GM12878 (cell line): ENCODE measurements around the gene MARCHF10. TPM values are rescaled to one million over a fixed set of nuclear protein-coding genes. Genes with fewer than 3 reads are reported as not detected.
A peak's percentile ranks its signal among the peaks of the same experiment; 100 is the strongest.

Experiments used
- ATAC-seq: fragments of 200-7000 bp; cut with Tn5 transposase; 3 replicates; pipeline ENCODE4 v1.9.1; 2020; ENCODE audit warnings: mild to moderate bottlenecking, moderate library complexity
- BruUV-seq: library from RNA; stranded (reverse); fragments of 400-500 nt; replicated peaks from 2 replicates; lab custom pipeline; 2021; lab: Mats Ljungman, UMichigan
- CTCF ChIA-PET: fragments of 300-600 bp; sonication (Branson Sonifier 250); formaldehyde crosslinking; extraction: SDS; loops from one replicate; lab custom pipeline; 2021; ENCODE audit warnings: inconsistent platforms; lab: Yijun Ruan, JAX
- POLR2A ChIA-PET: fragments of 350-600 bp; formaldehyde crosslinking; extraction: SDS; loops from one replicate; lab custom pipeline; 2021; ENCODE audit warnings: inconsistent platforms; lab: Charles Lee
- RAD21 ChIA-PET: fragments of 300-600 bp; sonication (Branson Sonifier 250); formaldehyde crosslinking; loops from one replicate; lab custom pipeline; 2023; ENCODE audit warnings: antibody characterized with exemption; ENCODE audit not compliant: unreplicated experiment; lab: Charles Lee
- SMC1A ChIA-PET: fragments of 300-600 bp; sonication (Branson Sonifier 250); formaldehyde crosslinking; loops from one replicate; lab custom pipeline; 2023; ENCODE audit not compliant: unreplicated experiment, uncharacterized antibody; lab: Charles Lee
- DNase-seq: peaks from one replicate; pipeline ENCODE4 v3.0.0-alpha.2; 2011; ENCODE audit warnings: low read depth, low spot score
- FAIRE-seq: peaks from 3 replicates; lab custom pipeline; 2011; peaks lifted over from hg19 to GRCh38; lab: Jason Lieb, UNC
- H2AFZ ChIP-seq: 2 replicates; pipeline ENCODE4 v1.6.0; 2011; ENCODE audit warnings: low read depth, low read length, control low read depth; ENCODE audit not compliant: control insufficient read depth
- H3K27ac ChIP-seq: 2 replicates; pipeline ENCODE4 v1.5.1; 2011; ENCODE audit warnings: control low read depth; ENCODE audit not compliant: control insufficient read depth, insufficient read depth
- H3K27me3 ChIP-seq, 2 experiments: replicated peaks in 1 of 2; 2 replicates each; pipeline versions ENCODE4 v1.6.0 to v1.6.1; 2011; ENCODE audit warnings: low read length in 1 of 2; ENCODE audit not compliant: control insufficient read depth in 2 of 2, insufficient read depth in 2 of 2
- H3K36me3 ChIP-seq, 2 experiments: 2 replicates each; pipeline ENCODE4 v1.5.1; 2011; ENCODE audit warnings: low read length in 1 of 2; ENCODE audit not compliant: control insufficient read depth in 2 of 2, insufficient read depth in 2 of 2
- H3K4me1 ChIP-seq: 2 replicates; pipeline ENCODE4 v1.6.1; 2011; ENCODE audit warnings: mild to moderate bottlenecking, low read length, moderate library complexity, mixed read lengths; ENCODE audit not compliant: control insufficient read depth, insufficient read depth
- H3K4me2 ChIP-seq: 2 replicates; pipeline ENCODE4 v1.6.0; 2011; ENCODE audit warnings: control low read depth; ENCODE audit not compliant: control insufficient read depth, insufficient read depth
- H3K4me3 ChIP-seq: fragments of 200-600 bp; sonication (generic); 2 replicates; pipeline ENCODE4 v1.5.1; 2016
- H3K79me2 ChIP-seq: 2 replicates; pipeline ENCODE4 v1.6.0; 2011; ENCODE audit warnings: low read length; ENCODE audit not compliant: control insufficient read depth, insufficient read depth
- H3K9ac ChIP-seq: 2 replicates; pipeline ENCODE4 v1.8.0; 2011; ENCODE audit warnings: low read length, control low read depth, mixed read lengths; ENCODE audit not compliant: control insufficient read depth, insufficient read depth
- H3K9me3 ChIP-seq: replicated peaks from 3 replicates; pipeline ENCODE4 v1.5.1; 2011; ENCODE audit warnings: mild to moderate bottlenecking, low read length; ENCODE audit not compliant: control insufficient read depth, insufficient read depth
- H4K20me1 ChIP-seq: 2 replicates; pipeline ENCODE4 v1.6.0; 2011; ENCODE audit not compliant: control insufficient read depth, insufficient read depth
- E2F8 ChIP-seq: fragments of 450-650 bp; IDR thresholded peaks from 2 replicates; pipeline ENCODE4 v1.6.1; 2018; ENCODE audit warnings: mild to moderate bottlenecking, low read depth, moderate library complexity; ENCODE audit not compliant: partially characterized antibody
- ETV6 ChIP-seq, 2 experiments: fragments of 450-650 bp in 1 of 2; IDR thresholded peaks in 1 of 2; conservative IDR thresholded peaks in 1 of 2; 2 replicates each; pipeline ENCODE4 v1.6.1; 2014; ENCODE audit warnings: antibody characterized with exemption in 1 of 2, borderline replicate concordance in 1 of 2, low read depth in 1 of 2, mild to moderate bottlenecking in 1 of 2, moderate library complexity in 1 of 2
- STAT3 ChIP-seq: IDR thresholded peaks from 2 replicates; pipeline ENCODE4 v1.6.1; 2011; ENCODE audit warnings: low read depth, low read length, improper control_type of control experiment
- WGBS: methylation state at CpG from one replicate; pipeline ENCODE4 v1.1.6; 2016; ENCODE audit warnings: low lambda C conversion rate; ENCODE audit not compliant: insufficient replicate concordance, insufficient coverage; ENCODE audit errors: missing lambda C conversion rate; 5-methylcytosine and 5-hydroxymethylcytosine counted together
- in situ Hi-C: fragments of 300-500 bp; cut with MboI; formaldehyde crosslinking; loops from 9 replicates; pipeline ENCODE4 v1.14.3; 2018; ENCODE audit warnings: mixed read lengths
- intact Hi-C: fragments of 100-400 bp; cut with micrococcal nuclease; formaldehyde crosslinking; loops from one replicate; pipeline ENCODE4 v1.14.2; 2022; ENCODE audit not compliant: unreplicated experiment
- polyA plus RNA-seq, 11 experiments: library from polyadenylated mRNA; depleted of rRNA in 4 of 11; unstranded in 6 of 11; stranded (reverse) in 5 of 11; fragments of >200 nt; fragmentation: Nextera tagmentation in 4 of 11; fragmentation: Illumina TruSeq in 1 of 11; extraction: Ambion mirVana in 4 of 11; extraction: Trizol in 1 of 11; gene quantifications; 1 replicate in 1 of 11; 2 replicates in 10 of 11; pipeline versions ENCODE4 v1.2.1 to v1.2.3, GENCODE V29; 2011 to 2016; ENCODE audit warnings: inconsistent platforms in 2 of 11, missing spikeins in 2 of 11, low read depth in 1 of 11
- total RNA-seq, 4 experiments: library from RNA; depleted of rRNA in 3 of 4; stranded (reverse); fragments of >200 nt in 3 of 4; fragmentation: Illumina TruSeq in 1 of 4; extraction: Trizol in 1 of 4; gene quantifications; 2 replicates each; pipeline versions ENCODE4 v1.2.1 to v1.2.3, GENCODE V29; 2013 to 2021
- TF ChIP-seq, protein P1 (sequence below), 3 experiments: IDR thresholded peaks in 2 of 3; conservative IDR thresholded peaks in 1 of 3; 2 replicates each; pipeline ENCODE4 v1.5.1; 2011; ENCODE audit warnings: low read depth in 3 of 3, low read length in 3 of 3, mild to moderate bottlenecking in 3 of 3, control low read depth in 2 of 3, moderate library complexity in 2 of 3, inconsistent platforms in 1 of 3, mixed read lengths in 1 of 3; ENCODE audit not compliant: control insufficient read depth in 2 of 3, insufficient read depth in 1 of 3; ENCODE audit errors: extremely low read depth in 1 of 3

MARCHF10 gene
- total and polyA plus RNA-seq, 10 of the 15 experiments (the other 5 are each of a cell fraction or from before 2014, with no cell fraction given): 0.11 to 0.24 TPM; not detected in 8

DNA sequence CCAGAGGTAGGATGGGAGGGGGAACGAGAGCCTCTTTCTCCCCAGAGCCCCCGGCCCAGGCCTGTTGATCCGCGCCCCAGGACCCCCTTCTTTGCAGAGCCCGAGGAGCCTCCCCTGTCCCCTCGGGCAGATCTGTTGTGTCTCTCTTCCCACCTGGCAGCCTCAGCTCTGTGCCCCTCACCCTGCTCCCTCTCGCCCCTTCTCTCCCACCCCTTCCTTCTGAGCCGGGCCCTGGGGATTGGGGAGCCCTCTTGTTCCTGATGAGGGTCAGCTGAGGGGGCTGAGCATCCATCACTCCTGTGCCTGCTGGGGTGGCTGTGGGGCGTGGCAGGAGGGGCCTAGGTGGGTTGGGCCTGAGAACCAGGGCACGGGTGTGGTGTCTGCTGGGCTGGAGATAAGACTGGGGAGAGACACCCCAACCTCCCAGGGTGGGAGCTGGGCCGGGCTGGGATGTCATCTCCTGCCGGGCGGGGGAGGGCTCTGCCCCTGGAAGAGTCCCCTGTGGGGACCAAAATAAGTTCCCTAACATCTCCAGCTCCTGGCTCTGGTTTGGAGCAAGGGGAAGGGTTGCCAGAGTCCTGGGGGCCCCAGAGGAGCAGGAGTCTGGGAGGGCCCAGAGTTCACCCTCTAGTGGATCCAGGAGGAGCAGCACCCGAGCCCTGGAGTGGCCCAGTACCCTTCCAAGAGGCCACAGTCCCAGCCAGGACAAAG lies 115.2 kb downstream of the MARCHF10 start:
- ChIA-PET SMC1A (no interaction called here), CTCF (no interaction called here), RAD21 (no interaction called here), POLR2A (no interaction called here)
- Histone ChIP-seq H3K4me2 (no peak overlapping the region), H3K27ac (no peak overlapping the region), H3K9ac (no peak overlapping the region), H2AFZ (no peak overlapping the region), H3K27me3 (no peaks in the 10 kb centered on the region), H3K9me3 (no peaks in the 10 kb centered on the region), H3K79me2 (no peaks in the 10 kb centered on the region), H3K4me3 (no peak overlapping the region), H4K20me1 (no peaks in the 10 kb centered on the region), H3K36me3 (no peaks in the 10 kb centered on the region), H3K4me1 (no peaks in the 10 kb centered on the region)
- intact Hi-C loops (no loop called here), in situ Hi-C loops (loop anchor here (10.0 kb wide), 1 partner anchor 712 kb away; no protein-coding TSS in a partner anchor)
- no peak for DNase-seq
- FAIRE-seq: no peak
- WGBS: 14% methylated on average over 5 of the region's 14 CpGs
- no TSS peak for BruUV-seq
- peak; percentile 67 for ATAC-seq
- TF ChIP-seq, protein P1, sequence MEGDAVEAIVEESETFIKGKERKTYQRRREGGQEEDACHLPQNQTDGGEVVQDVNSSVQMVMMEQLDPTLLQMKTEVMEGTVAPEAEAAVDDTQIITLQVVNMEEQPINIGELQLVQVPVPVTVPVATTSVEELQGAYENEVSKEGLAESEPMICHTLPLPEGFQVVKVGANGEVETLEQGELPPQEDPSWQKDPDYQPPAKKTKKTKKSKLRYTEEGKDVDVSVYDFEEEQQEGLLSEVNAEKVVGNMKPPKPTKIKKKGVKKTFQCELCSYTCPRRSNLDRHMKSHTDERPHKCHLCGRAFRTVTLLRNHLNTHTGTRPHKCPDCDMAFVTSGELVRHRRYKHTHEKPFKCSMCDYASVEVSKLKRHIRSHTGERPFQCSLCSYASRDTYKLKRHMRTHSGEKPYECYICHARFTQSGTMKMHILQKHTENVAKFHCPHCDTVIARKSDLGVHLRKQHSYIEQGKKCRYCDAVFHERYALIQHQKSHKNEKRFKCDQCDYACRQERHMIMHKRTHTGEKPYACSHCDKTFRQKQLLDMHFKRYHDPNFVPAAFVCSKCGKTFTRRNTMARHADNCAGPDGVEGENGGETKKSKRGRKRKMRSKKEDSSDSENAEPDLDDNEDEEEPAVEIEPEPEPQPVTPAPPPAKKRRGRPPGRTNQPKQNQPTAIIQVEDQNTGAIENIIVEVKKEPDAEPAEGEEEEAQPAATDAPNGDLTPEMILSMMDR (IDR thresholded peaks at IDR 0.05 in 2 of 3, conservative IDR thresholded peaks at IDR 0.05 in 1 of 3; ENCODE audit: control insufficient read depth in 2 of 3, extremely low read depth in 1 of 3, insufficient read depth in 1 of 3, low read depth in 3 of 3, low read length in 3 of 3): peak; percentile 21 to 37 (median 30); a peak in 4 of 6 replicates
- no peak for TF ChIP-seq STAT3

- in situ Hi-C loops (loop anchor here (10.0 kb wide), 1 partner anchor 713 kb away; no protein-coding TSS in a partner anchor), intact Hi-C loops (no loop called here)
- Histone ChIP-seq H2AFZ (no peak overlapping the region), H3K36me3 (no peaks in the 10 kb centered on the region), H3K4me2 (no peak overlapping the region), H3K9me3 (no peaks in the 10 kb centered on the region), H3K79me2 (no peaks in the 10 kb centered on the region), H3K27ac (no peak overlapping the region), H3K4me1 (no peaks in the 10 kb centered on the region), H3K9ac (no peak overlapping the region), H3K27me3 (no peaks in the 10 kb centered on the region), H4K20me1 (no peaks in the 10 kb centered on the region), H3K4me3 (no peak overlapping the region)
- BruUV-seq: no TSS peak
- RAD21 ChIA-PET: no interaction called here
- FAIRE-seq: no peak
- SMC1A ChIA-PET: no interaction called here
- TF ChIP-seq ETV6 (conservative IDR thresholded peaks at IDR 0.05 in 1 of 2, IDR thresholded peaks at IDR 0.05 in 1 of 2; ENCODE audit: borderline replicate concordance in 1 of 2, low read depth in 1 of 2) (no peak), E2F8 (no peak)
- no peak for DNase-seq
- POLR2A ChIA-PET: no interaction called here
- CTCF ChIA-PET: no interaction called here
- ATAC-seq: no peak
- WGBS: 77% methylated on average over 20 of the region's 20 CpGs
Observed at GRCh38 chr17:62692159-62692651, 115.9 kb downstream of the MARCHF10 start.
